ENCODE results near the gene PGAP6. TPM values are rescaled to one million over a fixed set of nuclear protein-coding genes. Genes with fewer than 3 reads are reported as not detected.
"Not testable (repeated sequence)": the region's sequence is repeated elsewhere in the genome, so short reads cannot be mapped to it uniquely, and the experiment has no call there.

The PGAP6 gene
- total RNA-seq, 4 donors from 2014 or later: 10.6 to 36.2 (median 12.8) TPM

GRCh38 chr16:363766-364490 is 17.9 kb downstream of the PGAP6 start:
- no peak overlapping the region for H3K4me3 ChIP-seq
- intact Hi-C loops (cut with DNase I; ENCODE audit: low total_unique reads): no loop called here
- H3K36me3 ChIP-seq: no peaks in the 10 kb centered on the region
- H3K27me3 ChIP-seq: no peaks in the 10 kb centered on the region
- no peak for TF ChIP-seq POLR2A (IDR thresholded peaks at IDR 0.05)
- TF ChIP-seq, protein P1, sequence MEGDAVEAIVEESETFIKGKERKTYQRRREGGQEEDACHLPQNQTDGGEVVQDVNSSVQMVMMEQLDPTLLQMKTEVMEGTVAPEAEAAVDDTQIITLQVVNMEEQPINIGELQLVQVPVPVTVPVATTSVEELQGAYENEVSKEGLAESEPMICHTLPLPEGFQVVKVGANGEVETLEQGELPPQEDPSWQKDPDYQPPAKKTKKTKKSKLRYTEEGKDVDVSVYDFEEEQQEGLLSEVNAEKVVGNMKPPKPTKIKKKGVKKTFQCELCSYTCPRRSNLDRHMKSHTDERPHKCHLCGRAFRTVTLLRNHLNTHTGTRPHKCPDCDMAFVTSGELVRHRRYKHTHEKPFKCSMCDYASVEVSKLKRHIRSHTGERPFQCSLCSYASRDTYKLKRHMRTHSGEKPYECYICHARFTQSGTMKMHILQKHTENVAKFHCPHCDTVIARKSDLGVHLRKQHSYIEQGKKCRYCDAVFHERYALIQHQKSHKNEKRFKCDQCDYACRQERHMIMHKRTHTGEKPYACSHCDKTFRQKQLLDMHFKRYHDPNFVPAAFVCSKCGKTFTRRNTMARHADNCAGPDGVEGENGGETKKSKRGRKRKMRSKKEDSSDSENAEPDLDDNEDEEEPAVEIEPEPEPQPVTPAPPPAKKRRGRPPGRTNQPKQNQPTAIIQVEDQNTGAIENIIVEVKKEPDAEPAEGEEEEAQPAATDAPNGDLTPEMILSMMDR (IDR thresholded peaks at IDR 0.05): no peak
- no peaks in the 10 kb centered on the region for H3K4me1 ChIP-seq
- no peak for DNase-seq
- no peak overlapping the region for H3K27ac ChIP-seq
- no peaks in the 10 kb centered on the region for H3K9me3 ChIP-seq

GRCh38 chr16:363110-363765 is 18.5 kb downstream of the PGAP6 start:
- intact Hi-C loops (cut with DNase I; ENCODE audit: low total_unique reads): no loop called here
- H3K4me1 ChIP-seq: no peaks in the 10 kb centered on the region
- DNase-seq: no peak
- H3K36me3 ChIP-seq: no peaks in the 10 kb centered on the region
- H3K27me3 ChIP-seq: no peaks in the 10 kb centered on the region
- TF ChIP-seq, protein P1 (IDR thresholded peaks at IDR 0.05): no peak
- TF ChIP-seq POLR2A (IDR thresholded peaks at IDR 0.05): no peak
- H3K4me3 ChIP-seq: no peak overlapping the region
- H3K9me3 ChIP-seq: no peaks in the 10 kb centered on the region
- H3K27ac ChIP-seq: no peak overlapping the region

DNA sequence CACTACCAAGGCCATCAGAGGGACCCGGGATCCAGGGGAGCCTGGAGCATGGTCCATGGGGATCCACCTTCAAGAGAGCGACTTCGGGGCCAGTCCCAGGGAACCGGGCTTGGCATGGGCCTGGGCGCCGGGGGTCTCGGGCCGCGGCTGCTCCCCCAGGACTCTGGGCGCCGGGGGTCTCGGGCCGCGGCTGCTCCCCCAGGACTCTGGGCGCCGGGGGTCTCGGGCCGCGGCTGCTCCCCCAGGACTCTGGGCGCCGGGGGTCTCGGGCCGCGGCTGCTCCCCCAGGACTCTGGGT is 19.1 kb downstream of the PGAP6 start:
- H3K4me3 ChIP-seq; H3K9me3 ChIP-seq; H3K4me1 ChIP-seq; DNase-seq; H3K36me3 ChIP-seq; H3K27ac ChIP-seq; H3K27me3 ChIP-seq; intact Hi-C loops (cut with DNase I; ENCODE audit: low total_unique reads): not testable (repeated sequence)

- Histone ChIP-seq H3K27me3 (no peaks in the 10 kb centered on the region), H3K9me3 (no peaks in the 10 kb centered on the region), H3K4me3 (no peak overlapping the region), H3K27ac (no peak overlapping the region), H3K4me1 (no peaks in the 10 kb centered on the region), H3K36me3 (no peaks in the 10 kb centered on the region)
- DNase-seq: peak in 1 of 2 donors; percentile 57
- intact Hi-C loops (cut with DNase I; ENCODE audit: low total_unique reads): no loop called here
- TF ChIP-seq, protein P1 (IDR thresholded peaks at IDR 0.05): peak; percentile 52 to 74 (median 67)
- no peak for TF ChIP-seq POLR2A (IDR thresholded peaks at IDR 0.05)
These were observed 19.7 kb downstream of the PGAP6 start for GRCh38 chr16:361872-362701.

- no peaks in the 10 kb centered on the region for H3K36me3 ChIP-seq
- no peak for TF ChIP-seq POLR2A (IDR thresholded peaks at IDR 0.05)
- H3K4me3 ChIP-seq: no peak overlapping the region
- DNase-seq: no peak
- intact Hi-C loops (cut with DNase I; ENCODE audit: low total_unique reads): no loop called here
- no peaks in the 10 kb centered on the region for H3K4me1 ChIP-seq
- H3K27ac ChIP-seq: no peak overlapping the region
- no peaks in the 10 kb centered on the region for H3K9me3 ChIP-seq
- H3K27me3 ChIP-seq: no peaks in the 10 kb centered on the region
These were observed 20.4 kb downstream of the PGAP6 start for GRCh38 chr16:361341-361871.
